GM12801 (cell line): ENCODE measurements around the gene KLRK1.

Experiments
- TF ChIP-seq, protein P1 (sequence below): IDR thresholded peaks from one replicate; pipeline ENCODE4 v1.5.1; 2011; ENCODE audit warnings: control low read depth; ENCODE audit not compliant: insufficient read length; ENCODE audit errors: extremely low read depth

KLRK1 gene

DNA sequence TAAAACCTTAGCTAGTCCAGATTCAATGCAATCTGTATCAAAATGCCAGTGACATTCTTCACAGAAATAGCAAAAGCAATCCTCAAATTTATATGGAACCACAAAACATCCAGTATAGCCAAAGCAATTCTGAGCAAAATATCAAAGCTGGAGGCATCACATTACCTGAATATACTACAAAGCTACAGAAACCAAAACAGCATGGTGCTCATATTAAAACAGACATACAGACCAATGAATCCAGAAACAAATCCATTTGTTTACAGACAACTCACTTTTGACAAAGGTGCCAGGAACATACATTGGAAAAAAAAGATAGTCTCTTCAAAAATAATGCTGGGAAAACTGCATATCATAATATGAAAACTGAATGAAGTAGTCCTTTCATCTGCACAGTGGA is 15.0 kb upstream of the KLRK1 start:
- TF ChIP-seq, protein P1, sequence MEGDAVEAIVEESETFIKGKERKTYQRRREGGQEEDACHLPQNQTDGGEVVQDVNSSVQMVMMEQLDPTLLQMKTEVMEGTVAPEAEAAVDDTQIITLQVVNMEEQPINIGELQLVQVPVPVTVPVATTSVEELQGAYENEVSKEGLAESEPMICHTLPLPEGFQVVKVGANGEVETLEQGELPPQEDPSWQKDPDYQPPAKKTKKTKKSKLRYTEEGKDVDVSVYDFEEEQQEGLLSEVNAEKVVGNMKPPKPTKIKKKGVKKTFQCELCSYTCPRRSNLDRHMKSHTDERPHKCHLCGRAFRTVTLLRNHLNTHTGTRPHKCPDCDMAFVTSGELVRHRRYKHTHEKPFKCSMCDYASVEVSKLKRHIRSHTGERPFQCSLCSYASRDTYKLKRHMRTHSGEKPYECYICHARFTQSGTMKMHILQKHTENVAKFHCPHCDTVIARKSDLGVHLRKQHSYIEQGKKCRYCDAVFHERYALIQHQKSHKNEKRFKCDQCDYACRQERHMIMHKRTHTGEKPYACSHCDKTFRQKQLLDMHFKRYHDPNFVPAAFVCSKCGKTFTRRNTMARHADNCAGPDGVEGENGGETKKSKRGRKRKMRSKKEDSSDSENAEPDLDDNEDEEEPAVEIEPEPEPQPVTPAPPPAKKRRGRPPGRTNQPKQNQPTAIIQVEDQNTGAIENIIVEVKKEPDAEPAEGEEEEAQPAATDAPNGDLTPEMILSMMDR = no peak

- TF ChIP-seq, protein P1 = no peak
These were observed 11.0 kb upstream of the KLRK1 start for GRCh38 chr12:10400829-10401228.

- TF ChIP-seq, protein P1 = no peak
These were observed 8.3 kb upstream of the KLRK1 start for GRCh38 chr12:10398168-10398567.

GRCh38 chr12:10397296-10397695 is 7.5 kb upstream of the KLRK1 start:
- TF ChIP-seq, protein P1 = no peak

- TF ChIP-seq, protein P1 = no peak
These were observed 5.7 kb upstream of the KLRK1 start for GRCh38 chr12:10395390-10395998.

GRCh38 chr12:10393291-10393690 is 3.5 kb upstream of the KLRK1 start:
- TF ChIP-seq, protein P1 = no peak

GRCh38 chr12:10392394-10392930 is 2.6 kb upstream of the KLRK1 start:
- TF ChIP-seq, protein P1 = no peak
